Activated CD4-positive, alpha-beta T cell treated with anti-CD3 and anti-CD28 coated beads, Interleukin-2, amount 50 U/mL, for 16 hours (primary cell): ENCODE results near the gene PPP2R2C.

Experiments used
- DNase-seq: peaks from one replicate; pipeline ENCODE4 v3.0.0-alpha.2; 2020

PPP2R2C gene

GRCh38 chr4:6394671-6395081 is 77.7 kb downstream of the PPP2R2C start:
- DNase-seq, result no peak

- no peak for DNase-seq
These were observed 78.6 kb downstream of the PPP2R2C start for GRCh38 chr4:6393544-6394475.

- no peak for DNase-seq
These were observed 79.3 kb downstream of the PPP2R2C start for GRCh38 chr4:6393066-6393465.

- no peak for DNase-seq
These were observed 80.0 kb downstream of the PPP2R2C start for GRCh38 chr4:6392407-6392806.

- no peak for DNase-seq
These were observed 80.6 kb downstream of the PPP2R2C start for GRCh38 chr4:6391852-6392188.

GRCh38 chr4:6391186-6391851 is 81.1 kb downstream of the PPP2R2C start:
- no peak for DNase-seq

- DNase-seq, result no peak
These were observed 82.1 kb downstream of the PPP2R2C start for GRCh38 chr4:6390356-6390755.

GRCh38 chr4:6389142-6389825 is 83.1 kb downstream of the PPP2R2C start:
- no peak for DNase-seq

- DNase-seq, result no peak
These were observed 83.7 kb downstream of the PPP2R2C start for GRCh38 chr4:6388713-6389112.

- no peak for DNase-seq
These were observed 84.5 kb downstream of the PPP2R2C start for GRCh38 chr4:6387946-6388345.

- no peak for DNase-seq
These were observed 86.3 kb downstream of the PPP2R2C start for GRCh38 chr4:6386091-6386490.

- DNase-seq, result no peak
These were observed 87.1 kb downstream of the PPP2R2C start for GRCh38 chr4:6385288-6385687.

- no peak for DNase-seq
These were observed 87.9 kb downstream of the PPP2R2C start for GRCh38 chr4:6384541-6384940.

- no peak for DNase-seq
These were observed 88.5 kb downstream of the PPP2R2C start for GRCh38 chr4:6383929-6384328.

- DNase-seq, result no peak
These were observed 89.4 kb downstream of the PPP2R2C start for GRCh38 chr4:6383009-6383404.

GRCh38 chr4:6381571-6382123 is 90.8 kb downstream of the PPP2R2C start:
- no peak for DNase-seq

- DNase-seq, result no peak
These were observed 91.5 kb downstream of the PPP2R2C start for GRCh38 chr4:6380746-6381410.

GRCh38 chr4:6379767-6380745 is 92.4 kb downstream of the PPP2R2C start:
- DNase-seq, result no peak

GRCh38 chr4:6378493-6379445 is 93.6 kb downstream of the PPP2R2C start:
- no peak for DNase-seq
